Measurements from ENCODE around the gene LCN10.
"Not testable (repeated sequence)": the region's sequence is repeated elsewhere in the genome, so short reads cannot be mapped to it uniquely, and the experiment has no call there.

Gene LCN10

DNA sequence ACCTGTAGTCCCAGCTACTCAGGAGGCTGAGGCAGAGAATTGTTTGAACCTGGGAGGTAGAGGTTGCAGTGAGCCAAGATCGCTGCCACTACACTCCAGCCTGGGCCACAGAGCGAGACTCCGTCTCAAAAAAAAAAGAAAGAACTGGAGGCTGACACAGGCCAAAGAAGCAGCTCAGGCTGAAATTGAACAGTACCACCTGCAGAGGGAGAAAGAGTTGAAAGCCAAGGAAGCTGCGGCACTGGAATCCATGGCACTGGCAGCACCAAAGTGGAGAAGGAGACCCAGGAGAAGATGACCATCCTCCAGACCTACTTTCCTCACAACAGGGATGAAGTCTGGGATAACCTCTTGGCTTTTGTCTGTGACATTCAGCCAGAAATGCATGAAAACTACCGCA lies 37.1 kb upstream of the LCN10 start:
- Mint-ChIP-seq H3K4me1 (ENCODE audit: low read depth) (no peaks in the 10 kb centered on the region), H3K9me3 (no peaks in the 10 kb centered on the region), H3K4me3 (no peak overlapping the region), H3K27me3 (ENCODE audit: low read depth) (peaks cover 55% of the 10 kb centered on the region), H3K36me3 (ENCODE audit: low read depth) (no peaks in the 10 kb centered on the region), H3K27ac (no peak overlapping the region)

DNA sequence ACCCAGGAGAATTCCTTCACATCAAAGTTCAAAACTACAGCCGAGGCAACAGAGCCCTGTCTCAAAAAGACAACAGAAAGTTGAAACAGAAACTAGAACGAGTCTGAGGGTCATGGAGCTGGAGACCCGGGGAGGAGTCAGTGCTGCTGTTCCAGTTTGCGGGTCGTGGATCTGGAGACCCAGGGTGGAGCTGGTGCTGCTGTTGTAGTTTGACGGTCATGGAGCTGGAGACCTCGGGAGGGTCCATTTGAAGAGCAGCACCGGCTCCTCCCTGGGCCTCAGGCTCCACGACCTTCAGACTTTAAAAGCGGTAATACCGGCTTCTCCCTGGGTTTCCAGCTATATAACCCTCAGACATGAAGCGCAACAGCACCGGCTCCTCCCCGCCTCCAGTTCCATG lies 34.6 kb upstream of the LCN10 start:
- Mint-ChIP-seq H3K27ac (no peak overlapping the region), H3K9me3 (peaks cover 10% of the 10 kb centered on the region), H3K36me3 (ENCODE audit: low read depth) (no peaks in the 10 kb centered on the region), H3K4me1 (ENCODE audit: low read depth) (no peaks in the 10 kb centered on the region), H3K27me3 (ENCODE audit: low read depth) (peaks cover 39% of the 10 kb centered on the region), H3K4me3 (no peak overlapping the region)

GRCh38 chr9:136776947-136777346 lies 34.2 kb upstream of the LCN10 start:
- H3K27ac Mint-ChIP-seq: no peak overlapping the region
- peaks cover 34% of the 10 kb centered on the region for H3K27me3 Mint-ChIP-seq (ENCODE audit: low read depth)
- no peak overlapping the region for H3K4me3 Mint-ChIP-seq
- no peaks in the 10 kb centered on the region for H3K36me3 Mint-ChIP-seq (ENCODE audit: low read depth)
- H3K4me1 Mint-ChIP-seq (ENCODE audit: low read depth): no peaks in the 10 kb centered on the region
- H3K9me3 Mint-ChIP-seq: peaks cover 10% of the 10 kb centered on the region

DNA sequence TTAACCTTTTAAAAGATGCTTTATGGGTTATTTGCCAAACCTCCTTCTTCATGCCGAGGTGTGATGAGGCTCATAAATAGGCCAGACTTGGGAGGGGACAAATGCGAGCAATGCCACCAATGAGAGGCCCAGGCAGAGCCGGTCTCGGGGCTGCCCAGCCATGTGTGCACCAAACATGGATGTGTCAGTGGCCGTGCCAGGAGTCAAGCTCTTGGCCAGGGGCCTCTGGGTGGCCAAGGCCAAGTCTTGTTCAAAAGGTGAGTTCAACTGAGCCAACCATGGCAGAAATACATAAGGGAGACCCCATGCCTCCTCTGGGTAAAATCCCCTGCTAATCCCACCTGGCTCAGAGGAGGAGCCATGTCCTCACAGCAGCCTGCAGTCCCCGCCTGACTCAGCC lies 32.5 kb upstream of the LCN10 start:
- Mint-ChIP-seq H3K4me1 (ENCODE audit: low read depth) (no peaks in the 10 kb centered on the region), H3K4me3 (no peak overlapping the region), H3K27ac (no peak overlapping the region), H3K36me3 (ENCODE audit: low read depth) (no peaks in the 10 kb centered on the region), H3K27me3 (ENCODE audit: low read depth) (peaks cover 26% of the 10 kb centered on the region), H3K9me3 (peaks cover 10% of the 10 kb centered on the region)

DNA sequence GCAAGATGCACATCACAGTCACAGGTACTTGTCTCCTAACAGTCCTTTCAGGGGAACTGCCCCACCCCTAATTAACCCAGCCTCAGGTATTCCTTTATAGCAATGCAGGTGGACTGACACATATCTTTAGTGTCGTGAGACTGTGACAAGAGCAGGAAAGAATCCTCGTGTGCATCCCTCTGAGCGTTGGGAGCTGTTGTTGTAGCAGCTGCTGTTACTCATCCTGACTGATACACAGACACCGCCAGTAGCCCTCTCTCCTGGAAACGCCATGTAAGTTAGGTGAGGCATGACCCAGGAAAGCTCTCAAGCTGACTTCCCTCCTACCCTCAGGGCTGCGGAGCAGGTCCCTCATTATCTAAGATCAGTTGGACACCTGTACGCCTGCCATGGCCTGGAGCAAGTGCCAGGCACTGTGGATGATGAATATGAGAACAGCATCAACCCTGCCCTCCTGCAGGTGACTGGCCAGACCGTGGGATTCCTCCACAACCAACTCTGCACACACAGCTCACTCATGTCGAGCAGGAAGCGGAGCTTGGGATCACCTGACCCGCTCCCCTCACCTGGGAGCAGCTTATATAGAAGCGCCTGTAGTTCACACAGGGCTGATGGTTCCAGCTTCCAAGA lies 31.8 kb upstream of the LCN10 start:
- H3K4me3 Mint-ChIP-seq: no peak overlapping the region
- H3K27ac Mint-ChIP-seq: no peak overlapping the region
- H3K9me3 Mint-ChIP-seq: peaks cover 10% of the 10 kb centered on the region
- H3K27me3 Mint-ChIP-seq (ENCODE audit: low read depth): peaks cover 20% of the 10 kb centered on the region
- H3K4me1 Mint-ChIP-seq (ENCODE audit: low read depth): no peaks in the 10 kb centered on the region
- no peaks in the 10 kb centered on the region for H3K36me3 Mint-ChIP-seq (ENCODE audit: low read depth)

- H3K27ac Mint-ChIP-seq: no peak overlapping the region
Observed at GRCh38 chr9:136773386-136774044, 30.8 kb upstream of the LCN10 start.

DNA sequence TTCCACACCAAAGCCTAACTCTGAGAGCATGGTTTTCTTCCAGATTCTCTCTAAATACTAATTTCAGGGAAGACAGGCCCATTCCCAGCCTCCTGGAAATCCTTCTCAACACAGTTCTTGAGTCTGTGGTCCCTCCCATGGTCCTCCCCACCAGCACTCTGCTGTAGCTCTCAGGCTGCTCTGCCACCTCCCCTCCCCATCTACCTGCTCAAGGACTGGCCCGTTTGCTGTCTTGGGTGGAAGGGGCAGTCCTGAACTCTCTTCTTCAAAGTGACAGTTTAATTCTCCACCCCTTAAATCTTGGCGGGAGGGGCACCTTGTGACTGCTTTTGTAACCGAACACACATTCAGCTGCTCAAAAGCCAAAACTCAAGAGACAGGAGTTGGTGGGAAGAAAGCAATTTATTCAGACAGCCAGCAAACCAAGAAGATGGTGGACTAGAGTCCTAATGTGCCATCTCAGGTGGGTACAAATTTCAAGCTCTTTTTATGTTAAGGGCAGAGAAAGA lies 29.2 kb upstream of the LCN10 start:
- Mint-ChIP-seq H3K36me3 (ENCODE audit: low read depth) (no peaks in the 10 kb centered on the region), H3K27ac (no peak overlapping the region), H3K27me3 (ENCODE audit: low read depth) (peaks cover 6% of the 10 kb centered on the region), H3K4me3 (no peak overlapping the region), H3K4me1 (ENCODE audit: low read depth) (peaks cover under 1% of the 10 kb centered on the region), H3K9me3 (peaks cover 10% of the 10 kb centered on the region)

More at GRCh38 chr9:136773386-136774044, 30.8 kb upstream of the LCN10 start:
- Mint-ChIP-seq H3K9me3 (peaks cover 10% of the 10 kb centered on the region), H3K4me3 (no peak overlapping the region), H3K4me1 (ENCODE audit: low read depth) (no peaks in the 10 kb centered on the region), H3K36me3 (ENCODE audit: low read depth) (no peaks in the 10 kb centered on the region), H3K27me3 (ENCODE audit: low read depth) (peaks cover 12% of the 10 kb centered on the region)

- no peak overlapping the region for H3K27ac Mint-ChIP-seq
Observed at GRCh38 chr9:136769710-136770191, 27.0 kb upstream of the LCN10 start.

GRCh38 chr9:136766410-136767120 lies 23.8 kb upstream of the LCN10 start:
- not testable (repeated sequence) for H3K27me3 Mint-ChIP-seq (ENCODE audit: low read depth); H3K36me3 Mint-ChIP-seq (ENCODE audit: low read depth); H3K9me3 Mint-ChIP-seq; H3K4me1 Mint-ChIP-seq (ENCODE audit: low read depth); H3K27ac Mint-ChIP-seq; H3K4me3 Mint-ChIP-seq

More at GRCh38 chr9:136769710-136770191, 27.0 kb upstream of the LCN10 start:
- Mint-ChIP-seq H3K36me3 (ENCODE audit: low read depth) (no peaks in the 10 kb centered on the region), H3K4me1 (ENCODE audit: low read depth) (peaks cover 7% of the 10 kb centered on the region), H3K27me3 (ENCODE audit: low read depth) (peaks cover 4% of the 10 kb centered on the region), H3K9me3 (peaks cover 10% of the 10 kb centered on the region), H3K4me3 (no peak overlapping the region)

GRCh38 chr9:136765745-136766409 lies 23.1 kb upstream of the LCN10 start:
- H3K36me3 Mint-ChIP-seq (ENCODE audit: low read depth); H3K27ac Mint-ChIP-seq; H3K4me3 Mint-ChIP-seq; H3K9me3 Mint-ChIP-seq; H3K27me3 Mint-ChIP-seq (ENCODE audit: low read depth); H3K4me1 Mint-ChIP-seq (ENCODE audit: low read depth): not testable (repeated sequence)

DNA sequence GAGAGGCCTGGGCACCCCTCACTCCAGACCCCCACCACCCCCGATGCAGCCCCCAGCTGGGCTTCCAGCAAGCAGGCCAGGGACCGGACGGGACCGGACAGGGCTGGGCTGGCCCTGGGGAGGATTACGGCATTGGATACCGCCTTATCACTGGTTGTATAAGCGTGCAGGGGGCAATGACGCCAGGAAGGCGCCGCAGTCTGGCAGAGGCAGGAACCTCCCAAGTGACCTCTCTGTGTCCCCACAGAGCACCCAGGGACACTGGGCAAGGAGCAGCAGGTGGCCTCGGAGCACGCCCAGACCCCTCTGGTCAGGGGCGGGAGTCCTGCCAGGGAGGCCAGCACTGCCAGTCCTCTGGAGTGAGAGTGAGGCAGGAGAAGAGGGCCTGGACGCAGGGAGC lies 22.3 kb upstream of the LCN10 start:
- H3K27ac Mint-ChIP-seq: no peak overlapping the region
- peaks cover 4% of the 10 kb centered on the region for H3K27me3 Mint-ChIP-seq (ENCODE audit: low read depth)
- H3K4me3 Mint-ChIP-seq: no peak overlapping the region
- no peaks in the 10 kb centered on the region for H3K9me3 Mint-ChIP-seq
- peaks cover 7% of the 10 kb centered on the region for H3K4me1 Mint-ChIP-seq (ENCODE audit: low read depth)
- H3K36me3 Mint-ChIP-seq (ENCODE audit: low read depth): no peaks in the 10 kb centered on the region

DNA sequence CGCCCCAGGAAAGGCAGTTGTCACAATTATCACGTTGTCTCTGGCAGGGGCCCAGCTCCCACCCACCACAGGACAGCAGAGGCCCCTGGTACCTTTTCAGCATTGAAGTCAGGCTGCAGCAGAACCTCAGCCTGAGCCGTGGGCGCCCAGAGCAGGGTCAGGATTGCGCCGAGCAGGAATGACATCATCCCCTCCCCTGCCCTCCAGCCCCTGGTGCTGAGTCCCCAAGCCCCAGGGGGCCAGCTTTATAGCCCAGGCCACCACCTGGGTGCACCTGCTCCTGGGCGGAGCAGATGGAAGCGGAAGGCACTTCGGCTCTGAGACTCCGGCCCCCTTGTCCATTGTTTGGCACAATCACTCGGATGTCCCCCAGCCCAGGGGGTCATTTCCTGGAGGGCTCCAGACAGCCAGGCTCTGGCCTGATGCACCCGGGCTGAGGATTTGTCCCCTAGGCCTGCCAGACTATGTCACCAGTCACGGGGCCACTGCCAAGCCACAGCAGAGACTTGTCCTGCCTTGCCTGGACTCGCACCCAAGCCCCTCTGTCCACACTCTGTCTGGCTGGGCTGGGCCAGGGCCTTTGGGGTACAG lies 21.7 kb upstream of the LCN10 start, which contains the start of gene LCN15:
TSS of gene LCN15 (minus strand) at position 218 of the 591 bp plus-strand sequence. CDS start at position 188, 30 bp downstream.
- H3K36me3 Mint-ChIP-seq (ENCODE audit: low read depth): no peaks in the 10 kb centered on the region
- H3K4me1 Mint-ChIP-seq (ENCODE audit: low read depth): peaks cover 7% of the 10 kb centered on the region
- H3K27ac Mint-ChIP-seq: no peak within 1 kb of the TSS
- peaks cover 4% of the 10 kb centered on the region for H3K27me3 Mint-ChIP-seq (ENCODE audit: low read depth)
- H3K4me3 Mint-ChIP-seq: no peak within 1 kb of the TSS
- H3K9me3 Mint-ChIP-seq: no peaks in the 10 kb centered on the region

DNA sequence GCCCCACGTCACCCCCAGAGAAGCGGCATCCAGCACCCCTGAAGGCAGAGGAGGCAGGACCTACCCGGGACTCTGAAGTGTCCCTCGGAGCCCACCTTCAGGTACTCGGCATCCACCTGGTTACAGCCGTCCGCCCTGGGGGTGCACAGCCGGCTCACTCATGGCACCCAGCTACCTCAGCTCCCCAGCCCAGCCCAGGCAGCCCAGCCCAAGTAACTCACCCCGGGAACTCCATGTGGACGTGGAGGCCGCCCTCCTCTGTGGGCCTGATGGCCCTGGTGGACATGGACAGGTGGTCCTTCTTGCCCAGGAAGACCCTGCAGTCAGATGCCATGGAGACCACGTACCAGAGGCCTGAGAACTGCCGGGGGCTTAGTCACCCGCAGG lies 20.9 kb upstream of the LCN10 start:
- no peak overlapping the region for H3K4me3 Mint-ChIP-seq
- peaks cover 7% of the 10 kb centered on the region for H3K4me1 Mint-ChIP-seq (ENCODE audit: low read depth)
- H3K27me3 Mint-ChIP-seq (ENCODE audit: low read depth): peaks cover 4% of the 10 kb centered on the region
- H3K36me3 Mint-ChIP-seq (ENCODE audit: low read depth): no peaks in the 10 kb centered on the region
- no peak overlapping the region for H3K27ac Mint-ChIP-seq
- no peaks in the 10 kb centered on the region for H3K9me3 Mint-ChIP-seq
